HEK293T (cell line): ENCODE measurements around the gene USP19.

Experiments
- CTBP1 ChIP-seq: fragments of 450-650 bp; IDR thresholded peaks from 2 replicates; pipeline ENCODE4 v1.6.1; 2016; ENCODE audit warnings: borderline replicate concordance
- SP1 ChIP-seq: fragments of 450-650 bp; IDR thresholded peaks from 2 replicates; pipeline ENCODE4 v1.6.1; 2017

- TF ChIP-seq SP1 (no peak), CTBP1 (no peak)
Measured at GRCh38 chr3:49166752-49167556, 46.3 kb upstream of the USP19 start.
